Fibroblast of peridontal ligament (primary cell): Measurements from ENCODE around the gene GALNTL6.
"Not testable (repeated sequence)": the region's sequence is repeated elsewhere in the genome, so short reads cannot be mapped to it uniquely, and the experiment has no call there.

Experiments used
- DNase-seq: peaks from one replicate; pipeline ENCODE4 v3.0.0-alpha.2; 2010; ENCODE audit errors: extremely low read depth

GALNTL6 gene

DNA sequence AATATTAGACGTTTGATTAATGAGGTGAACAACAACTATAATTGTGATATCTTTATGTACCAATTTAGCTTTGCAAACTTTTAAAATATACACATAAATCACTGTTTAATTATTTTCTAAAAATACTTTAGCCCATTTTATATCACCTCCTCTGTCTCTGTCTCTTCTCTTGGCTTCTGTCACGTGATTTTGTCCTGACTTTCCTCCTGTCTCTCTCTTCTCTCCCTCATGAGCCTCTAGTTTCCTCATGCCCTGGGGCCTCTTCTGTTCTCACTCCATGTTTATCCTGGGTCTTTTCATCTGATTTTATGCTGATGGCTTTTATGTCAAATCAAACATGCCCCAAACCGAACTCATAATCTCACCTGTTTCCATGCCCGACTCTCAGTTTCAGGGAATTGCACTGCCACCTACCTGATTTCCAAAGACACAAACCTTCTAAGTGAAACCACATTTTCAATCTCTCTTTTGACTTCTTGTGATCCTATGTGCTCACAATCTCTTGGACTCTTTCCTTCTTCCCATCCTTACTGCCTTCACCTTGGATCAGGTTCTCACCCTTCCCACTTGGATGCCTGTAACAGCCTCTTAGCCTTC lies 1052.4 kb downstream of the GALNTL6 start:
- DNase-seq: no peak

DNA sequence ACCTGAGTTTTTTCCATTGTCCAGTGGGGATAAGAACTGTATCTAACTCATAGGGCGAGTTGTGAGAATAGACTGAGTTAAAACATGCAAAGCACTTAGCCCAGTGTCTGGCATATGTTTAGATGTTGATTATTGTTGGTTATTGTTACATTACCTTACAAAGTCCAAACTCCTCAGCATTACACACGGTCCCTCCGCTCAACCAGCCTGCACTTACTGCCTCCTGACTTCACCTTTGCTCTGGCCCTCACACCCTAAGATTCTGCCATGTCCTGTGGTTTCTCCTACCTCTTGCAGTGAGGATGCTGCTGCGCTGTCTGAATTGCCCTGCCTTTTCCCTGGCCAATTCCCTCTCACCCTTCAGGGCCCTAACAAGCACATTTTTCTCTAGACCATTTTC lies 1053.2 kb downstream of the GALNTL6 start:
- no peak for DNase-seq

DNA sequence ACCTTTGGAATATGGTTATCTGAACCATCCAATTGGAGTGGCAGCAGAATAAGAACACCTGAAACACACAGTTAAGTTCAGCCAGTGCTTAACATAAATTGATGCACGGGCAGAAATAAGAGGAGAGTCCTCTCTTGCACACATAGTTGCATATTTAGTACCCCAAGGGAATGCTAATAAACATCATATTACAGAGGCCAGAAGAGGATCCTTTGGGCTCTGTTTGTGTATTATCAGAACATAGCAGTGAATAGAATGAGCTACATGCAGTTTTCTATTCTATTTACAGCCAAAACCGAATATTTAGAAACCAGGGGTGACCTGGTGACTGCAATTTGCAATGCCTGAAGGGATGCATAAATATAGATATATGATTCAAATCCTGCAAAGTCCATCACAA lies 1054.6 kb downstream of the GALNTL6 start:
- DNase-seq: no peak

DNA sequence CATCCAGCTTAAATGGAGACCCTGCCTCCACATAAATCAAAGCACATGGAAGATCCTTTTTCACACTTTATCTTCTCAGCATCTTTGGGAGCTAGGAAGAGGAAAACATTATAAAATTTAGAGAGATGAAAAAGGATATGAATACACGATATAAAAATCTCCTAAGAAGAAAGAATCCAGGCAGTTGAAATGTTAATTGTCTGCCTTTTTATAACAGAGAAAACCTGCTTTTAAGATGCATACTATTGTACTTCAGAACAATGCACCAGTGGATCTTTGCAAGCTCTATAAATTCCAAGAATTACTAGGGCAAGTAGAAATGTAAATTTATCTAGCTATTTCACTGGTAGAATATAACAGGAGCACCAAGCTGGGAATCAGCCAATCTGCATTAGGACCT lies 1055.1 kb downstream of the GALNTL6 start:
- no peak for DNase-seq

DNA sequence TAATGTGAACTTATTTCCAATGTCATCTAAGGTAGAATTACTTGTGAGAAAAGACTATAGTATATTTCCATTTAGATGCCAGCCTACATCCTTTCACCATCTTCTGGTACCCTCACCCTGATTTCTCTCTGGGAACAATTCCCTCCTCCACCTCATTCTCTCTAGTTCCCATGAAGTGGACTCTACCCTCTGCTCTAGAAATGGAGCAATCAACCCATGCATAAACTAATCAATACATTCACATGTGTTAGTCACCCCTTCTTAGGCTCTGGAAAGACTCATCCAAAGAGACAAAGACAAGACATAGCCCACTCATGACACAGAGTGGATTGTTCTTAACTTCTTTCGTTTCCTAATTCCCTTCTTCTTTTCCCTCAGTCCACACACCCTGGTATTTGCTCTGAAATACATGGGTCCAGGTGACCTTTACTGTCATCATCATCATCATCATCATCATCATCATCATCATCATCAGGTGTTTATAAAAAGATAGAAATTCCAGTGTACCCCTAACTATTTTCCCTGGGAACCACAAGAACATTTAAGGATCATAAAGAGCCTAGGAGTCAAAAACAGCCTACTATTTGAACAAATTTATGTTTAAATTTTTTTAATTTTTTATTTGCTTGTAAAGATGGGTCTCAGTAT lies 1056.5 kb downstream of the GALNTL6 start:
- no peak for DNase-seq

DNA sequence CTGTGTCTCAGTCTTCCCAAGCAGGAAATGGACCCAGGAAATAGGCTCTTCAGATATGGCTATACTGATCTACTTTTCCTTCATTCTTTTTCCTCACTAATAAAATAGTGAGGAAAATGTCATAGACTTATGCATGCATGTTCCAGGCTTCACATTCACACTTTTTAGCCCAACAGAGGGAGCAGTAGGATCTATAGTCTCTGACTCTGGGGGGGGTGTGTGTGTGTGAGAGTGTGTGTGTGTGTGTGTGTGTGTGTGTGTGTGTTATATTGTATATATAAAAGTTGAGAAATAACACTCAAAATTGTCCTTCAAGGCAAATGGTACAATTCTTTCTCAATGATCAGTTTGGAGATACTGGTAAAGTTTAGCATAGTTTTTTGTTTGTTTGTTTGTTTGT lies 1058.2 kb downstream of the GALNTL6 start:
- DNase-seq: no peak

DNA sequence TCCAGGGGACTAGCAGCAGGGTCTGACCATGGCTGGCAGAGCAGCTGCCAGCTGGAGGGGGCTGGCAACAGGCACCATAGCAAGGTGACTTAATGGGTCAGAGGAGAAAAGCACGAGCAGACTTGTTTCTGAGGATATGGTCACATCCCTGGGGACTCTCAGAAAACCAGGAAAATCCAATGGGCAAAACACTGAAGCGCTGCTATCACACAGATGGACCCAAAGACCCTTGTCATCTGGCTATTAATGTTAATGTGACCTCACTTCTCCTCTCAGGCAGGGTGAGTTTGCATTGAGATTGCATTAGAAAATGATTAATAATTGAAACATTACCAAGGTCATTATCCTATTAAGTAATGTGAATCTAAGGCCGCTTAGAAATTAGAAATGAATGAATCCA lies 1061.7 kb downstream of the GALNTL6 start:
- no peak for DNase-seq

DNA sequence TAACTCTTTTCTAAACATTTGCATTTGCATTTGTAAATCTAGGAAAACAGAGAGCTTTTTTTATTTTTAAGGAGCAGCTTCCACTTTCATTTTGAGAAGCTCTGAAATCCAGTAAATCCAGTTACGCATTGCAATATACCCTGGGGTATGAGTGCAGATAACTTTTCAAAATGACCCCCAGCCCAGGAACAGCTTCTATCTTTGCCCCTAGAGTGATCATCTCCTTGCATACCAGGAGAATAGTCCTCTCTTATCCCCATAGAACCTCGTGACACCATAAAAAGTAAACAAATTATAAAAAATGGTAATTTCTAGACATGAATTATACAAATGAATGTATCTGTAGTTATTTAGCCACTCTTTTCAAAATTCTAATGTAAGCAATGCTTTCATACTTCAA lies 1063.2 kb downstream of the GALNTL6 start:
- DNase-seq: peak; percentile 12

DNA sequence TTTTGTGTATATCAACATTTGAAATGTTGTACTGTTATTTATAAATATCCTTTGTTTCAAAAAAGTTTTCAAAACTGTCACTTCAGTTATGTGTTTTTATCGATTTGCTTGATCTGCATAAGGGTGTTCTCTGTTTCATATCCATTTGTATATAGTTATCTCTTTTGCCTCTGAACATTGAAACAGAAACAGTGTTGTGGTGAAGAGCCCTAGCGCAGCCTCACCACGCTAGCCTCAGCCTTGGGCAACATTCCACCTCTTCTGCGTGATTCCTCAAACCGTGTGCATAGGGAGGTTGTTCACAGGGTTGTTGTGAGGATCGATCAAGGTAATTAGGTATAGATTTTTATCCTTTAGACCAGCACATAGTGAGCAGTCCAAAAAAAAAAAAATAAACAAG lies 1068.4 kb downstream of the GALNTL6 start:
- no peak for DNase-seq

DNA sequence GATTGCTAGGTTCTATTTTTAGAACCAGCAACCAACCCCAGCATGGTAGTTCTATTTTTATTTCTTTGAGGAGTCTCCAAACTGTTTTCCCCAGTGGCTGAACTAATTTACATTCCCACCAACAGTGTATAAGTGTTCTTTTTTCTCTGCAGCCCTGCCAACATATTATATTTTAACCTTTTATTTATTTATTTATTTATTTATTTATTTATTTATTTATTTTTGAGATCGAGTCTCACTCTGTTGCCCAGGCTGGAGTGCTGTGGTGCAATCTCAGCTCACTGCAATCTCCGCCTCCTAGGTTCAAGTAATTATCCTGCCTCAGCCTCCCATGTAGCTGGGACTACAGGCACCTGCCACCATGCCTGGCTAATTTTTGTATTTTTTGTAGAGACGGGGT lies 1074.2 kb downstream of the GALNTL6 start:
- DNase-seq: not testable (repeated sequence)

DNA sequence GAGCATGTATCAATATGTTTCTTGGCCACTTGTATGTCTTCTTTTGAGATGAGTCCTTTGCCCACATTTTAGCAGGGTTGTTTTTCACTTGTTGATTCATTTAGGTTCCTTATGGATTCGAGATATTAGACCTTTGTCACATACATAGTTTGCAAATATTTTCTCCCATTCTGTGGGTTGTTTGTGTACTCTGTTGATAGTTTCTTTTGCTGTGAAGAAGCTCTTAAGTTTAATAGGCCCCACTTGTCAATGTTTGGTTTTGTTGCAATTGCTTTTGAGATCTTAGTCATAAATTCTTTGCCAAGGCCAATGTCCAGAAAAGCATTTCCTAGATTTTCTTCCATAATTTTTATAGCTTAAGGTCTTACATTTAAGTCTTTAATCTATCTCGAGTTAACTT lies 1074.8 kb downstream of the GALNTL6 start:
- DNase-seq: no peak

DNA sequence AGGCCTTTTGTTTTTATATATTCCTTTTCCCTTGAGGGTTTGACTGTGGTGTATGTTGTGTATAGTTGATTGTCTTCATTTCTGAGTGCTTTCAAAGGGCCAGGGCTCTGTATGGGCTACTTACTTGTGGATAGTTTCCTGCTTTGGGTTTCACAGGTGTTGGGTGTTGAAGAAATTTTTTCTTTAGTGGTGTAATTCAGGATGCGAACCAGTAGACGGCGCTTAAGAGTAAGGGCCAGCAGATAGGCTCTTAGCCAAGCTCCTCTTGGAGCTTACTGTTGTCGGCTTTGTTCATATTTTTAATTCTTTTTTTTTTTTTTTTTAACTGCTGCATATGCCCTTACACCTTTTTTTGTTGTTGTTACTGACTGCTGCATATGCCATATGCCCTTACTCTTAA lies 1079.1 kb downstream of the GALNTL6 start:
- DNase-seq: peak; percentile 13

DNA sequence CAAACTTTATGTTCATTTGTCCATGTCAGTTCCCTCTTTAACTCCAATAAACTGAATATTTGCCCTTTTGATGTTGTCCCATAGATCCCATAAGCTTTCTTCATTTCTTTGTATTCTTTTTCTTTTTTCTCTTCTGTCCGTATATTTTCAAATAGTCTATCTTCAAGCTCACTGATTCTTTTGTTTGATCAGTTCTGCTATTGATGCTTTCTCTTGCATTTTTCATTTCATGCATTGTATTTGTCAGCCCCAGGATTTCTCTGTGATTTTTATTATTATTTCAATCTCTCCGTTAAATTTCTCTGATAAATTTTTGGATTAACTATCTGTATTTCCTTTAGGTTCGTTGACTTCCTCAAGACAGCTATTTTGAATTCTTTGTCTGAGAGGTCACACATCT lies 1082.5 kb downstream of the GALNTL6 start:
- DNase-seq: no peak

DNA sequence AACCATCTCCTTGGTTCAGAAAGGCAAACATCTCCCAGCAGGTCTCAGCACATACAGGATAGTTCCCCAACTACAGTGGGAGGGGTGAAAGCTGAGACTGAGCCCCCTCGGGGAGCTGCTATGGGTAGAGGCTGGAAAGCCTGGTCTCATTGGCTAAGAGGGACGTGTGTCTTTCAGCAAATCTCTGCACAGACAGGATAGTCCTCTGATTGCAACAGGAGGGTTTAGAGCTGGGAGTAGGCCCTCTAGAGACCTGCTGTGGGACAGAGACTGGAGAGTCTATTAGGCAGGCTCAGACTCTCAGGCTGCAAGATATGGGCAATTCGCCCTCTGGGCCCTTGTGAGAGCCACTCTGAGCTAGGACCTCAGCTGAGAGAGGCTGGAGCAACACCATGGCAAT lies 1083.8 kb downstream of the GALNTL6 start:
- DNase-seq: no peak

DNA sequence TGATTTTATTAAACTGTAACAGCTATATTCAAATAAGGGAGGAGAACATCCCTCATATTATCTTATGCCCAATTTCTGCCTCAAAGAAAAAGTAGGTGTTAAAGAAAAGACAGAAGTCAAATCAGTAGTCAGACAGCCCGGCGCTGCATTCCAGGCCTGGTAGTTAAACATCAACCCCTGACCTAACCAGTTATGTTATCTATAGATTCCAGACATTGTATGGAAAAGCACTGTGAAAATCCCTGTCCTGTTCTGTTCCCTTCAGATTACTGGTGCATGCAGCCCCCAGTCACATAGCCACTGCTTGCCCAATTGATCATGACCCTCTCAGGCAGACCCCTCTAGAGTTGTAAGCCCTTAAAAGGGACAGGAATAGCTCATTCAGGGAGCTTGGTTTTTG lies 1085.5 kb downstream of the GALNTL6 start:
- no peak for DNase-seq

DNA sequence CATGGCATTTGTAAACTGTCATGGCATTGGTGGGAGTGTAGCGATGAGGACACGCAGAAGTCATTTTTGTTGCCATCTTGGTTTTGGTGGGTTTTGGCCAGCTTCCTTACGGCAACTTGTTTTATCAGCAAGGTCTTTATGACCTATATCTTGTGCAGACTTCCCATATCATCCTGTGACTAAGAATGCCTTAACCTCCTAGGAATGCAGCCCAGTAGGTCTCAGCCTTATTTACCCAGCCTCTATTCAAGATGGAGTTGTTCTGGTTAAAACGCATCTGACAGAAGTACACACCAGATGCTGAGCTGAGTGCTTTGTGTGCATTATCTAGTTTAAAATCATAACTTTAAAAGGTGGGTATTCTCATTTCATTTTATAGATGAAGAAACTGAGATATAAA lies 1086.7 kb downstream of the GALNTL6 start:
- DNase-seq: no peak

DNA sequence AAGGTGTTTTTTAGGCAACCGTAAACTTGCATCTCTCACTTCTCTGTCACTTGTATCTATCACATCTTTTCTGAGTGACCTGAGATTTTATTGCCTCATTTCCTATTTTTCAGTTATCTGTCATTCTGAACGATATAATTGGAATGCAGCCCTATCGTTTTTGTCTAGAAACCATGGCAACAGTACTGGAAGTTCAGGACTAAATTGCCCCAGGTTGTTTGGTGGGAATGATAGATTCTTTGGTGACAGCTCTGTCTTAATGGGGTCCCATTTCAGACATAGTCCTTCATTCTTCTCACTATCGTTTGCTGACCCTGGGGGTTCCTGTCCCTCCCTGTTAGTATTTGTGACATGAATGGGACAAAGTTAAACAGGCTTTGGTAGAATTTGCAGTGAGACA lies 1087.7 kb downstream of the GALNTL6 start:
- no peak for DNase-seq

DNA sequence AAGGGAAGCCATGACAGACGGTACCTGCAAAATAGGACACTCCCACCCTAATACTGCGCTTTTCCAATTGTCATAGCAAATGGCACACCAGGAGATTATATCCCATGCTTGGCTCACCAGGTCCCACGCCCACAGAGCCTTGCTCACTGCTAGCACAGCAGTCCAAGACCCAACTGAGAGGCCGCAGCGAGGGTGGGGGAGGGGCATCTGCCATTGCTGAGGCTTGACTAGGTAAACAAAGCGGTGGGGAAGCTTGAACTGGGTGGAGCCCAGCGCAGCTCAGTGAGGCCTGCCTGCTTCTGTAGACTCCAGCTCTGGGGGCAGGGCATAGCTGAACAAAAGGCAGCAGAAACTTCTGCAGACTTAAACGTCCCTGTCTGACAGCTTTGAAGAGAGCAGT lies 1099.3 kb downstream of the GALNTL6 start:
- not testable (repeated sequence) for DNase-seq

DNA sequence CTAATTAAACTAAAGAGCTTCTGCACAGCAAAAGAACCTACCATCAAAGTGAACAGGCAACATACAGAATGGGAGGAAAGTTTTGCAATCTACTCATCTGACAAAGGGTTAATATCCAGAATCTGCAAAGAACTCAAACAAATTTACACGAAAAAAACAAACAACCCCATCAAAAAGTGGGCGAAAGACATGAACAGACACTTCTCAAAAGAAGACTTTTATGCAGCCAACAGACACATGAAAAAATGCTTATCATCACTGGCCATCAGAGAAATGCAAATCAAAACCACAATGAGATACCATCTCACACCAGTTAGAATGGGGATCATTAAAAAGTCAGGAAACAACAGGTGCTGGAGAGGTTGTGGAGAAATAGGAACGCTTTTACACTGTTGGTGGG lies 1104.2 kb downstream of the GALNTL6 start:
- not testable (repeated sequence) for DNase-seq

DNA sequence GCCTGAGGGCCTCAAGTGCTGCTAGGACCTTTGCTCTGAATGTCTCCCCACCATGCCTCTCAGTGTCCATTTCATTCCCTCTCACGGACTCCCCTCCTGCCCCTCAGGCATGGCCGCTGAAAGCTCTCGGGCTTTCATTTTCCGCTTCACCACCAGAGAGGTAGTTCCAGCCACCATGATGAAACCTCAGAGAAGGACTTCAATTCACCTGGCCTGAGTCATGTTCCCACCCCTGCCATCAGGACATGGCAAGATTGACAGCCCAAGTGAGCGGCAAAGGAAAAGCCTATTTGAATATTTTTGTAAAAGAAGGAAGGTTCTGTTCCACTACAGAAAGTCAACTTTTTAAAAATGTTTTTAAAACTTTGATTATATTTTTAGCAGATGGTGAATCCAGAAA lies 1106.1 kb downstream of the GALNTL6 start:
- DNase-seq: no peak

DNA sequence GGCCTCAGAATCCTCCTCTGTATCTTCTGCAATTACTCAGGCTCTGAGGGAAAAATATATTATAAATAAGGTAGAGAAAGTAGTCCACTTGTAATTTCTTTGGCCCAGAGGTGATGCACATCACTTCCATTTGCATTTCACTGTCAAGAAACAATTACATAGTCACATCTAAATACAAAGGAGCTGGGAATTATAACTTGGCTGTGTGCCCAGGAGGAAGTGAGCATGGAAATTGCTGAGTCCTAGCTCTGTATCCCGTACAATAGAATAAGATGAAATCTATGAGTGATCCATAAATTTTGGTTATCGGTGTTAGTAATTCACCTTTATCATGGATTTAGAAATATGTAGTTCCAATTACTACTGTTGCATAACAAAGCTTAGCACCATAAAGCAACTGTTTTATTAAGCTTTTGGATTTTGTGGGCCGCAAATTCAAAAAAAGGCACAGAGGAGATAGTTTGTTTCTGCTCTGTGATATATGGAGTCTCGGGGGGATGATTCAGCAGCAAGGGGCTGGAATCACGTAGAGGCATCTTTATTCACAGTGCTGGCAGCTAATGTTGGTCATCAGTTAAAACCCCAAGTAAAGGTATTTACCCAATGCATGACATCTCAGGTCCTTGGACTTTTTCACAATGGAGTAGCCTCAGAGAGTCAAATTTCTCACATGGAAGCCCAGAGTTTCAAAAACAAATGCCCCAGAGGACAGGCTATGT lies 1114.1 kb downstream of the GALNTL6 start:
- DNase-seq: no peak

DNA sequence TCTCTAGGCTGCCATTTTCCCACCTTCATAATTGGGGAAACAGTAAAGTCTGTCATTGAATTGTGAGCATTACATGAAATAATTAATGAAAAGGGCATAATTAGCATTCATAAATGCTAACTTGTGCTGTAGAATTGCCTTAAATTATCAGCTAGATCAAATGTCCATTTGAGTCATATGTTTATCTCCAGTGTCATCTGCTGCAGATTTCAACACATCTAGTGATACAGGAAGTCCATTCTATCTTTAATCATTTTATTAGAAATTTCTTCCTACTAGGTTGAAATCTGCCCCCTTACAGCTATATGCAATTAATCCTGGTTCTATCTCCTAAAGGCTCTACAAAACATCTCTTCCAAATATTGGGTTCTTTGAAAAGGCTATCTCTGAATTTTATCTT lies 1115.1 kb downstream of the GALNTL6 start:
- no peak for DNase-seq

DNA sequence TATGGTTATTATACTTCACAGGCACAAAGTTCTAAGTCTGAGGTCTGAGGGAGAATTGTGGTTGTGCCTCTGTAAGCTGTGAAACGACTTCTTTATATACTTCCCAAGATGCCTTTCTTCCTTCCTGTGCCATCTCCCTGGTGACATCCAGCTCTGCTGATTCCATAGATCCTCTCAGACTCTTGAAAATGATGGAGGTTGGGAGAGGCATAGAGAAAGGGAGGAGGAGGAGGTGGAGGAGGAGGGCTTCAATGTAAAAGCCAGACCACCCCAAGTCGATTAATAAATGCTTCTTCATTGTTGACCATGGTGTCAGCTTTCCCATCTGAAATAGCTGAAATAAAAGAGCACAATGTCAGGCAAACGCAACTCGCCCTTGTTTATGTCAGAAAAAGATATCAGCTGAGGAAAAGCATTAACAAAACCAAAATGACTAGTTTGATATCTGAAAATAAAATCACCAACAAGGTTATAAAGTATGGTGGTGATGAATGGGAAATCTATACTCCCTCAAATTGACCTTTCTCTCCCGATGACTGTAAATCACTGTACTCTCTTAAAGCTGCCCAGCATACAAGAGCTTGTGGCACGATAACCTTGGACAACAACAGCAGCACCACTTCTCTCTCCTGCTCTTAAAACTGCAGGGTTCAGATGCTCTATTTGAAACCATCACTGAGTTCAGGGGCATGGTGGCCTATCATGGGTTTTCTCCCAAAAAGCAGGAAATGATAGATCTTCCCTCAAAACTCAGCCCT lies 1125.0 kb downstream of the GALNTL6 start:
- DNase-seq: no peak
